Fibroblast of lung (primary cell): ENCODE results near the gene ACTL6A.

Experiments used
- EZH2 ChIP-seq: IDR thresholded peaks from 2 replicates; pipeline ENCODE4 v1.5.1; 2012; ENCODE audit warnings: low read length, control low read depth, mild to moderate bottlenecking; ENCODE audit errors: missing control alignments
- TF ChIP-seq, protein P1 (sequence below), 2 donors: IDR thresholded peaks in 1 of 2; conservative IDR thresholded peaks in 1 of 2; 1 replicate in 1 of 2; 2 replicates in 1 of 2; pipeline ENCODE4 v1.5.1; 2011 to 2012; ENCODE audit warnings: low read length in 2 of 2, control low read depth in 1 of 2, inconsistent platforms in 1 of 2, low read depth in 1 of 2, mild to moderate bottlenecking in 1 of 2

DNA sequence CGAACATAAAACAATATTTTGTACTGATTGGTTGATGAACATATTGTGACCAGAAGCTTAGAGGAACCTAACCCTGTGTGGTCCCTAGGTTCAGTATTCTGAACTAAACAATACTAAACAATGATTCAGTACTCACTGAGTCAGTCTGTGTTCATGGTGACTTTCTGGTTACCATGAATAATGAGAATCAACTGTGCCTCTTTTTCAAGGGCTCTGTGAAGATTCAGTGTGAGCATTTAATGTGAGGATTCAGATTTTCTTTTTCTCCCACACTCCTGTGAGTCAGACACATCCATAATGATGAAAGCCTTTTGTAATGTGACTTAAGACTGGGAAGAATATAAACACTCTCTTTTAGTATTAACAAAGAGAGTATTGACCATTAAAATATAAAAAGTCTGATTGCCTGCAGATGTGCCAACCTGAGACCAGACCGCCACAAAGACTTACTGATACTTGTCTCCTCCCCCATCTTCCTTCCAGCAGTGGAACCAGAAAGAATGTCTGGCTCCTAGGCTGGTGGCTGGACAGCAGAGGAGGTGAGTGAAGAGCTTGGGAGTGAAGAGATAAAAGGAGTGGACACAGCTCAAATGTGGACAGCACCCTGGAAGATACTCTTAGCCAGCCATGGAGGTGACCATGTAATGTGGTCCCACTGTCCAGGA, 17.6 kb upstream of the ACTL6A start:
- TF ChIP-seq, protein P1, sequence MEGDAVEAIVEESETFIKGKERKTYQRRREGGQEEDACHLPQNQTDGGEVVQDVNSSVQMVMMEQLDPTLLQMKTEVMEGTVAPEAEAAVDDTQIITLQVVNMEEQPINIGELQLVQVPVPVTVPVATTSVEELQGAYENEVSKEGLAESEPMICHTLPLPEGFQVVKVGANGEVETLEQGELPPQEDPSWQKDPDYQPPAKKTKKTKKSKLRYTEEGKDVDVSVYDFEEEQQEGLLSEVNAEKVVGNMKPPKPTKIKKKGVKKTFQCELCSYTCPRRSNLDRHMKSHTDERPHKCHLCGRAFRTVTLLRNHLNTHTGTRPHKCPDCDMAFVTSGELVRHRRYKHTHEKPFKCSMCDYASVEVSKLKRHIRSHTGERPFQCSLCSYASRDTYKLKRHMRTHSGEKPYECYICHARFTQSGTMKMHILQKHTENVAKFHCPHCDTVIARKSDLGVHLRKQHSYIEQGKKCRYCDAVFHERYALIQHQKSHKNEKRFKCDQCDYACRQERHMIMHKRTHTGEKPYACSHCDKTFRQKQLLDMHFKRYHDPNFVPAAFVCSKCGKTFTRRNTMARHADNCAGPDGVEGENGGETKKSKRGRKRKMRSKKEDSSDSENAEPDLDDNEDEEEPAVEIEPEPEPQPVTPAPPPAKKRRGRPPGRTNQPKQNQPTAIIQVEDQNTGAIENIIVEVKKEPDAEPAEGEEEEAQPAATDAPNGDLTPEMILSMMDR (conservative IDR thresholded peaks at IDR 0.05 in 1 of 2, IDR thresholded peaks at IDR 0.05 in 1 of 2; ENCODE audit: low read depth in 1 of 2, low read length in 2 of 2): no peak
- TF ChIP-seq EZH2: no peak
